ENCODE results near the gene MYBPC2.

DNA sequence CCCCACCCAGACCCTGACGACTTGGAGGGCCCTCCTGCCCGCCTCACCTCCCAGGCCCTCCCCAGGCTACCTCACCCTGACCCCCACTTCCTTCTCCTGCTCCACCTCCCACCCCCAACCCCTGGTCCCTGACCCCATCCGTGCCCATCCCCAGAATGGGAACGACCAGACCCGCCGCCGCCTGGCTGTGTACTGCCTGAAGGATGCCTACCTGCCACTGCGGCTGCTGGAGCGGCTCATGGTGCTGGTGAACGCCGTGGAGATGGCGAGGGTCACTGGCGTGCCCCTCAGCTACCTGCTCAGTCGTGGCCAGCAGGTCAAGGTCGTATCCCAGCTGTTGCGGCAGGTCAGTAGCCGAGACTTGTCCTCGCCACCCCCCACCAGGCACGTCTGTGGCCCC is 25.9 kb upstream of the MYBPC2 start:
- TF ChIP-seq REST (IDR thresholded peaks at IDR 0.05; ENCODE audit: insufficient read depth in 1 of 2, low read depth in 2 of 2, low read length in 2 of 2) (no peak), TAF1 (IDR thresholded peaks at IDR 0.05; ENCODE audit: borderline replicate concordance, insufficient read depth, low read length) (no peak), POLR2AphosphoS5 (IDR thresholded peaks at IDR 0.05; ENCODE audit: low read depth, low read length) (no peak), SIN3A (IDR thresholded peaks at IDR 0.05; ENCODE audit: borderline replicate concordance, insufficient read depth, low read length) (no peak), FOXP2 (optimal IDR thresholded peaks at IDR 0.05; ENCODE audit: borderline replicate concordance, extremely low read depth, extremely low read length, insufficient read depth) (no peak)
